Stimulated activated memory B cell treated with anti-CD40 and anti-IgM and Interleukin-4, amounts not matched to agents 10 μg/mL and 1 μg/mL and 100 μg/mL, for 72 hours (primary cell): ENCODE measurements around the gene PRDM9.
"Not testable (repeated sequence)": the region's sequence is repeated elsewhere in the genome, so short reads cannot be mapped to it uniquely, and the experiment has no call there.

Experiments used
- ATAC-seq: fragments of 150-1000 bp; cut with Tn5 transposase; 2 replicates; pipeline ENCODE4 v1.10.0; 2021
- H3K27ac Mint-ChIP-seq: one replicate; pipeline ENCODE4 v1.8.0; 2022; ENCODE audit warnings: mild to moderate bottlenecking, mixed read lengths
- H3K27me3 Mint-ChIP-seq: one replicate; pipeline ENCODE4 v1.8.0; 2022; ENCODE audit warnings: mixed read lengths
- H3K36me3 Mint-ChIP-seq: one replicate; pipeline ENCODE4 v1.8.0; 2022; ENCODE audit warnings: mixed read lengths
- H3K4me1 Mint-ChIP-seq: one replicate; pipeline ENCODE4 v1.8.0; 2022; ENCODE audit warnings: mixed read lengths
- H3K4me3 Mint-ChIP-seq: one replicate; pipeline ENCODE4 v1.8.0; 2022; ENCODE audit warnings: mild to moderate bottlenecking, moderate library complexity, mixed read lengths
- H3K9me3 Mint-ChIP-seq: one replicate; pipeline ENCODE4 v1.8.0; 2022; ENCODE audit warnings: mixed read lengths

Gene PRDM9

DNA sequence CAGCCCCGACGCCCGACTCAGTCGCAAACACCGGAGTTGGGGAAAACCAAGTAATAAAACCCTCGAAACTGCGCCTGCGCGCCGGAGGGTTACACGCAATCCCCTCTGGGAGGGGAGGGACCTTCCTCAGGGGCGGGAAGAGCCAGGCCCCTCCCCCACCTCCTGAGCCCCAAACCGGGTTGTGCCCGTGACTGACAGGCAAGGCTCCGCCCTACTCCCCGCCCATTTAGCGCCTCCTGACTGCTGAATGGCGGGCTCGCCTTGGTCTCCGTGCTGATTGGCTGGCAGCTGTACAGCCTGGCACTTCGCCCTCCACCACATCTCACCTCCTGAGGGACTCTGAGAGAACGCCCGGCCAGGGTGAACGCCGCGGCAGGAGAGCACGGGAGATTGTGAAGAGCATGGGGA, at the start of gene PRDM9:
Gene PRDM9, plus strand, starts transcription at position 332 of the 408 bp plus-strand sequence. CDS start 1,425 bp downstream, outside the sequence.
- no peak within 1 kb of the TSS for H3K27ac Mint-ChIP-seq
- H3K4me1 Mint-ChIP-seq = no peaks in the 10 kb centered on the region
- no peak for ATAC-seq
- H3K4me3 Mint-ChIP-seq = no peak within 1 kb of the TSS
- H3K27me3 Mint-ChIP-seq = no peaks in the 10 kb centered on the region
- peaks cover 6% of the 10 kb centered on the region for H3K9me3 Mint-ChIP-seq
- H3K36me3 Mint-ChIP-seq = no peaks in the 10 kb centered on the region

GRCh38 chr5:23457780-23458179, 49.6 kb upstream of the PRDM9 start:
- H3K27ac Mint-ChIP-seq = no peak overlapping the region
- no peaks in the 10 kb centered on the region for H3K27me3 Mint-ChIP-seq
- no peaks in the 10 kb centered on the region for H3K4me1 Mint-ChIP-seq
- H3K9me3 Mint-ChIP-seq = no peaks in the 10 kb centered on the region
- no peak for ATAC-seq
- H3K36me3 Mint-ChIP-seq = no peaks in the 10 kb centered on the region
- H3K4me3 Mint-ChIP-seq = no peak overlapping the region

DNA sequence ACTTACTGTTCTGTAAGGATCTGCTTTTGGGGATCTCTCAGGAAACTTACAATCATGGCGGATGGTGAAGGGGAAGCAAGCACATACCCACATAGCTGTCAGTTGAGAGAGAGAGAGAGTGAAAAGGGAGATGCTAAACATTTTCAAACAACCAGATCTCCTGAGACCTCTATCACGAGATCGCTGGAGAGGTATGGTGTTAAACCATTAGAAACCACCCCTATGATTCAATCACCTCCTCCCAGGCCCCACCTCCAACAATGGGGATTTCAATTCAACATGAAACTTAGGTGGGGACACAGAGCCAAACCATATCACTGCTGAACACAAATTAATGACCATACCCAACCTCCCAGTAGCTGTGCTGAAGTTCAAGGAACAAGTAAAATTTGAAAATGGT, 48.2 kb upstream of the PRDM9 start:
- no peaks in the 10 kb centered on the region for H3K36me3 Mint-ChIP-seq
- H3K9me3 Mint-ChIP-seq = no peaks in the 10 kb centered on the region

DNA sequence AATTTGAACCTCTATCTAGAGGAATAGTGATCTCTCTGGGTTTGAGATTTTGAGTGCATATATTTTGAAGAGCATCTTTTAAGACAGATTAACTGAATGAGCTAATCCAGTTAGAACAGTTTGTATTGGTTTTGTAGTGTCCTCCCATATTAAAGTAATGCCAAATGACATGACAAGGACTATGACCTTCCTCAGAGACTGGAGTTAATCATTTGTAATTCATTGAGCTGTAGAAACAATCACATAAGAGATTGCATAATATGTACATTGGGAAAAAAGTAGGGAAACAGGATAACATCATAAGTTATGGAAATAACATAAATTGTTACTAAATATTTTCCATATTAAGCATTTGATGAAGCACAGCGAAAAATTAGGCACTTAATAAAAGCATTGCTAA, 45.8 kb upstream of the PRDM9 start:
- no peaks in the 10 kb centered on the region for H3K27me3 Mint-ChIP-seq
- no peak overlapping the region for H3K27ac Mint-ChIP-seq
- no peak overlapping the region for H3K4me3 Mint-ChIP-seq
- no peak for ATAC-seq
- peaks cover under 1% of the 10 kb centered on the region for H3K9me3 Mint-ChIP-seq
- H3K36me3 Mint-ChIP-seq = no peaks in the 10 kb centered on the region
- H3K4me1 Mint-ChIP-seq = no peaks in the 10 kb centered on the region

More for the DNA sequence above, 48.2 kb upstream of the PRDM9 start:
- ATAC-seq = no peak
- H3K27me3 Mint-ChIP-seq = no peaks in the 10 kb centered on the region
- no peak overlapping the region for H3K4me3 Mint-ChIP-seq
- no peak overlapping the region for H3K27ac Mint-ChIP-seq
- H3K4me1 Mint-ChIP-seq = no peaks in the 10 kb centered on the region

- H3K27me3 Mint-ChIP-seq = no peaks in the 10 kb centered on the region
- ATAC-seq = no peak
- H3K4me3 Mint-ChIP-seq = no peak overlapping the region
- H3K9me3 Mint-ChIP-seq = peaks cover 5% of the 10 kb centered on the region
- H3K36me3 Mint-ChIP-seq = no peaks in the 10 kb centered on the region
- H3K4me1 Mint-ChIP-seq = no peaks in the 10 kb centered on the region
- no peak overlapping the region for H3K27ac Mint-ChIP-seq
Measured at GRCh38 chr5:23466401-23466912, 41.0 kb upstream of the PRDM9 start.

DNA sequence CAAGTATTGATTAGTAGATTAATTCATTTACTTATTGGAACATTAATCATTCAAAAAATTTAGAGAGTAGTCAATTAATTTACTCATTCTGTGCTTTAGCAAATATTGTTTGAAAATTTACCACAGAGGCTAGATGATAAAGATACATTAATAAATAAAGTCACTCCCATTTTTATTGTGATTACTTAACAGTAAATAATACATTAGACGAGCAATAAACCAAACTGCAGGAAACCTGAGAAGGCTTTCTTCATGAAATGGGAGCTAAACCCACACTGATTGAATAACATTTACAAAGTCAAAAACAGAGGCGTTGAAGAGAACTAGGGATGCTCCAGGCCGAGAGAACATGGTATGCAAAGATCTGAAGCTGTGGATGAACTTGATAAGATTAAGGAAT, 38.8 kb upstream of the PRDM9 start:
- no peak overlapping the region for H3K27ac Mint-ChIP-seq
- H3K27me3 Mint-ChIP-seq = no peaks in the 10 kb centered on the region
- H3K9me3 Mint-ChIP-seq = peaks cover 5% of the 10 kb centered on the region
- no peaks in the 10 kb centered on the region for H3K36me3 Mint-ChIP-seq
- H3K4me1 Mint-ChIP-seq = no peaks in the 10 kb centered on the region
- ATAC-seq = no peak
- H3K4me3 Mint-ChIP-seq = no peak overlapping the region

DNA sequence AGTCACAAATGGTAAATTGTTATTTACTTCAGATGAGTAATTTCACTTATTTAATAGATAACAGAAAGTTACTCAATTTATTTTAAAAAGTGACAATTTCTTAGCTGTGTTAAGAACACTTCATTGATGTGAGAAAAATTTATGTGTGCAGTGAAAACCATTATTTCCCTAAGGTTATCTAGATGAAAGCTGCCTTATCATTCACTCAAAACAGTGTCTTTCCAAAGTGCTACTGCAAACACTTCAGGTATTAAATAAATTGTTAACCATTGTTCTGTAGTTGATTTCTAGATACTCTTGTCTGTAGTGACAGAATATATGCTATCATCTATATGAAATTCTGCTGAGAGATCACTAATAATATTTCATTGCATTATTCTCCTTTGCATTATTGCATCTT, 33.5 kb upstream of the PRDM9 start:
- Mint-ChIP-seq H3K36me3 (no peaks in the 10 kb centered on the region), H3K27ac (no peak overlapping the region), H3K4me3 (no peak overlapping the region), H3K27me3 (no peaks in the 10 kb centered on the region), H3K4me1 (no peaks in the 10 kb centered on the region), H3K9me3 (no peaks in the 10 kb centered on the region)
- no peak for ATAC-seq

DNA sequence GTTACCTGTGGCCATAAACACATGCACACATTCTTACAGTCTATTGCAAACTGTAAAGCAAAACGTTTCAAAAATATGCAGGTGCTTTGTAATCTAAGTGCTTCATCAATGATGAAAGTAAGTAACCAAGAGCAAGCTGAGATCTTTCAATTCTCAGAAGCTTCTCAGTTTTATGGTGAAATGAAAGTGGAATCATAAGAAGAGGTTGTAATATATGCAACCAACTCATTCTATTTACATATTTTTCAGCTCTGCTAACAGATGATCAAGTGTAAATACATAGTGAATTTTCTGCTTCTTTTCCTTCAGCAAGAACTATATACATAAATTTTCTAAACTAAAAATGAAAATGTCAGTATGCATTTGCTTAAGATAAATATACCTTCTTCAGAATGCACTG, 33.1 kb upstream of the PRDM9 start:
- no peak for ATAC-seq
- H3K36me3 Mint-ChIP-seq = no peaks in the 10 kb centered on the region
- H3K4me1 Mint-ChIP-seq = no peaks in the 10 kb centered on the region
- H3K27me3 Mint-ChIP-seq = no peaks in the 10 kb centered on the region
- peaks cover 1% of the 10 kb centered on the region for H3K9me3 Mint-ChIP-seq
- no peak overlapping the region for H3K27ac Mint-ChIP-seq
- H3K4me3 Mint-ChIP-seq = no peak overlapping the region

DNA sequence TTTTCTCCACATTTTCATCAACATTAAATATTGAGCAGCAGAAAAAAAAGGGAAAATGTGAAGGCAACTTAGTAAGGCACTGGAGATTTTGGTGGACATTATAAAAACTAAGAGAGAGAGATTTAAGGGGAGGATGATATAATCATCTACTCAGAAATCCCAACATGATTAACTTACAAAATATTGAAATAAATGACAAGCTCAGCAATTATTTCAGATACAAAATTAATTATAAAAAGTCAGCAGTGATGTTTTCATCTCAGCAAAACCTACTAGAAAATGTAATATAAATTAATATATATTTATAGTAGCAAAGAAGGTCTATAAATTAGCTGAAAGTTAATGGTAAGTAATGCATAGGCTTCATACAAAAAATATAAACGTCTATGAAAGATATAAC, 30.8 kb upstream of the PRDM9 start:
- Mint-ChIP-seq H3K4me3 (no peak overlapping the region), H3K4me1 (no peaks in the 10 kb centered on the region), H3K27me3 (no peaks in the 10 kb centered on the region), H3K36me3 (no peaks in the 10 kb centered on the region), H3K9me3 (peaks cover 7% of the 10 kb centered on the region), H3K27ac (no peak overlapping the region)
- ATAC-seq = no peak

DNA sequence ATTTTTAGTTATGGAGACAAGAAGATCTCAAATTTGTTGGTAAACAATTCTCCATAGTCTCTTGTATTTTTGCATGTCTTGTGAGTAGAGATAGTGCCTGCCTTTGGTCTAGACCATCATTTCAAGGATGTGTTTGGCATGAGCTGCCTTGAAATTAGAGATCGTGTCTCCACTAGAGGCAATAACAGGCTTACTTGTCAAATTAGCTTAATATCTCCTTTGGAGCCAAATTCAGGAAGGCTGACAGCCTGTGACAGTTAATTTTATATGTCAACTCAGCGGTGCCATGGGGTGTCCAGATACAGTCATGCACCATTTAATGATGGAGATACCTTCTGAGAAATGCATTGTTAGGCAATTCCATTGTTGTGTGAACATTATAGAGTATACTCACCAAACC, 24.8 kb upstream of the PRDM9 start:
- no peak overlapping the region for H3K27ac Mint-ChIP-seq
- H3K4me1 Mint-ChIP-seq = no peaks in the 10 kb centered on the region
- H3K36me3 Mint-ChIP-seq = no peaks in the 10 kb centered on the region
- H3K9me3 Mint-ChIP-seq = peaks cover 13% of the 10 kb centered on the region
- no peak for ATAC-seq
- no peaks in the 10 kb centered on the region for H3K27me3 Mint-ChIP-seq
- no peak overlapping the region for H3K4me3 Mint-ChIP-seq

DNA sequence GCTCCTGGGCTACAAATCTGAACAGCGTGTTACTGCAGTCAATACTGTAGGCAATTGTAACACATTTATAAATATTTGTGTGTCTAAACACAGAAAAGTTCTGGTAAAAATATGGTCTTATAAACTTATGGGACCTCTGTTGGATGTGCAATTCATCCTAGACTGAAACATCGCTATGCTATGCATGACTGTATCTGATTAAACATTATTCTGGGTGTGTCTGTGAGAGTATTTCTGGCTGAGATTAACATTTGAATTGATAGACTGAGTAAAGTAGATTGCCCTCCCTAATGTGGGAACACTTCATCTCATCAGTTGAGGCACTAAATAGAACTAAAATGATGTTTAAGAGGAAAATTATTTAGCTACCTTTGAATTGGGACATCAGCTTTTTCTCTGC, 24.3 kb upstream of the PRDM9 start:
- Mint-ChIP-seq H3K9me3 (peaks cover 13% of the 10 kb centered on the region), H3K4me3 (no peak overlapping the region), H3K36me3 (no peaks in the 10 kb centered on the region), H3K27ac (no peak overlapping the region), H3K27me3 (no peaks in the 10 kb centered on the region), H3K4me1 (no peaks in the 10 kb centered on the region)
- ATAC-seq = no peak

DNA sequence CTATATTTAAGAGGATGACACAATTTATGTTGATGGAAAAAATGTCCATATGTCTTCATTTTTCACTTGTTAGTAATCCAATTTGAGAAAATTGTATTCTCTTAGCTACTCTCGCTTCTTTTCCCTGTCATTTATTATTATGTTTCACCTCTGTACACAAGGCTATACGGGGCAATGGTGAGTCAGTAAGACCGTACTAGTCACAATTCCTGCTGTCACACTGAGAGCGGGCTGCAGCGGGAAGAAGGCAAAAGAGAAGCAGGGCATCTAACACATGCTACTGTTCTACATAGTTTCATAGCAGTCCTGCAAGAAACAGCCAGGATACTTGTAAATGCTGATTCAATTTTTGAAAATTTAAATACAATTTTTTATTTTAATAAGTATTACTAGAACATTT, 23.3 kb upstream of the PRDM9 start:
- H3K4me1 Mint-ChIP-seq = no peaks in the 10 kb centered on the region
- no peaks in the 10 kb centered on the region for H3K27me3 Mint-ChIP-seq
- no peak overlapping the region for H3K4me3 Mint-ChIP-seq
- no peaks in the 10 kb centered on the region for H3K36me3 Mint-ChIP-seq
- no peak for ATAC-seq
- peaks cover 13% of the 10 kb centered on the region for H3K9me3 Mint-ChIP-seq
- no peak overlapping the region for H3K27ac Mint-ChIP-seq

DNA sequence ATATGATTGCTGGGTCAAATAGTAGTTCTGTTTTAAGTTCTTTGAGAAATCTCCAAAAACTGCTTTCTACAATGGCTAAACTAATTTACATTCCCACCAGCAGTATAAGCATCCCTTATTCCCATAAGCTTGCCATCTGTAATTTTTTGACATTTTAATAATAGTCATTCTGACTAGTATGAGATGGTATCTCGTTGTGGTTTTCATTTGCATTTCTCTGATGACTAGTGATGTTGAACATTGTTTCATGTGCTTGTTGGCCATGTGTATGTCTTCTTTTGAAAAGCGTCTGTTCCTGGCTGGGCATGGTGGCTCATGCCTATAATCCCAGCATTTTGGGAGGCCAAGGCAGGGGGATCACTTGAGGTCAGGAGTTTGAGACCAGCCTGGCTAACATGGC, 21.2 kb upstream of the PRDM9 start:
- not testable (repeated sequence) for H3K27me3 Mint-ChIP-seq, H3K4me3 Mint-ChIP-seq, H3K9me3 Mint-ChIP-seq

GRCh38 chr5:23490993-23491392, 16.4 kb upstream of the PRDM9 start:
- H3K9me3 Mint-ChIP-seq = peaks cover 5% of the 10 kb centered on the region
- H3K36me3 Mint-ChIP-seq = no peaks in the 10 kb centered on the region
- no peaks in the 10 kb centered on the region for H3K4me1 Mint-ChIP-seq

More for the DNA sequence above, 21.2 kb upstream of the PRDM9 start:
- H3K36me3 Mint-ChIP-seq, ATAC-seq, H3K4me1 Mint-ChIP-seq, H3K27ac Mint-ChIP-seq: not testable (repeated sequence)

DNA sequence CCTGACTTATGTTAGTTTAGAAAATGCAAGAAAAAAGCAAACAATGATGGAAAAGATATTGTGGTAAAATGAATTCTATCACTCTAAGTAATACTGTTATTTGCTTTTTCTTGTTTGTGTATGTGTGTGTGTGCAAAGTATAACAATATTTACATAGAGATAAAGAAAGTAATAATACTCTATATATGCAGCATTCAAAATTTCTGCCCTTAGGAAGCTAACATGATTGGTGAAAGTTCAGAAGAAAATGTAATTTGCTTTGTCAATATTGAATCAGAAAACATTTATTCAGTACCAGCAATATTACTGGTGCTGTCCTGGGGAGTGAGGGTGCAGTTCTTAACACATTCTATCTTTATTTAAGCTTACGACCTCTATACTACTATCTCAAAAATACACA, 12.9 kb upstream of the PRDM9 start:
- H3K4me1 Mint-ChIP-seq = no peaks in the 10 kb centered on the region
- H3K27me3 Mint-ChIP-seq = no peaks in the 10 kb centered on the region
- H3K27ac Mint-ChIP-seq = no peak overlapping the region
- H3K4me3 Mint-ChIP-seq = no peak overlapping the region
- no peaks in the 10 kb centered on the region for H3K36me3 Mint-ChIP-seq
- peaks cover 3% of the 10 kb centered on the region for H3K9me3 Mint-ChIP-seq
- ATAC-seq = no peak

More at GRCh38 chr5:23490993-23491392, 16.4 kb upstream of the PRDM9 start:
- no peak for ATAC-seq
- Mint-ChIP-seq H3K4me3 (no peak overlapping the region), H3K27ac (no peak overlapping the region), H3K27me3 (no peaks in the 10 kb centered on the region)

- ATAC-seq = no peak
- no peaks in the 10 kb centered on the region for H3K4me1 Mint-ChIP-seq
- H3K4me3 Mint-ChIP-seq = no peak overlapping the region
- no peaks in the 10 kb centered on the region for H3K27me3 Mint-ChIP-seq
- no peak overlapping the region for H3K27ac Mint-ChIP-seq
- H3K9me3 Mint-ChIP-seq = peaks cover 7% of the 10 kb centered on the region
- no peaks in the 10 kb centered on the region for H3K36me3 Mint-ChIP-seq
Measured at GRCh38 chr5:23496576-23496975, 10.8 kb upstream of the PRDM9 start.
